Peyer's patch (tissue), 4 donors: ENCODE results near the gene EIF5.

Source experiments
- CTCF ChIP-seq, 6 experiments: fragments of 450-650 bp in 4 of 6; fragments of 200-600 bp in 2 of 6; sonication (generic) in 1 of 6; IDR thresholded peaks; one replicate each; pipeline ENCODE4 v1.5.1; 2017 to 2019; ENCODE audit warnings: antibody characterized with exemption in 6 of 6, mild to moderate bottlenecking in 3 of 6, moderate library complexity in 1 of 6
- POLR2A ChIP-seq, 2 donors: fragments of 450-650 bp; IDR thresholded peaks; one replicate each; pipeline ENCODE4 v1.5.1; 2017; ENCODE audit warnings: antibody characterized with exemption in 2 of 2, mild to moderate bottlenecking in 2 of 2, moderate library complexity in 2 of 2

DNA sequence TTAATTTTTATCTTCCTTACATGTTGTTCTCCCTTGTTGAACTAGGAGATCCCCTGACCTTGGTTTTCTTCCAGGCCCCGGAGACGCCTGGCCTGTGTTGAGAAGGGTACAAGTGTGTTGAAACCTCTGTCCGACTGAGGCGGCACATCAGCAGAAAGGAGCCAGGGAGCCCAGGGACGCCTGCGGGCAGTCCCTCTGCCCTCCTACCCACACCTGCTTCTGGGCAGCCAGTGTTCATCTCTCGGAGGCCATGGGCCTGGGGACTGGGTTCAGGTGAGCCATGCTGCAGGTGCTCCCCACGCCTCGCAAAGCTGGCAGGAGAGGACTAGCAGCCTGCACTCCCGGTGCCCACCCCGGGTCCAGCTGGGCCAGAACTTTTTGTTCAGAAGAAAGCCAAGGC lies 39.9 kb upstream of the EIF5 start:
- no peak for TF ChIP-seq CTCF (IDR thresholded peaks at IDR 0.05)
- no peak for TF ChIP-seq POLR2A (IDR thresholded peaks at IDR 0.05)
